GM19240 (cell line): ENCODE measurements around the gene PHF20.
"Not testable (repeated sequence)": the region's sequence is repeated elsewhere in the genome, so short reads cannot be mapped to it uniquely, and the experiment has no call there.

ENCODE experiments used
- DNase-seq: peaks from one replicate; pipeline ENCODE4 v3.0.0; 2011; ENCODE audit warnings: low spot score; ENCODE audit not compliant: insufficient read length

Gene PHF20

DNA sequence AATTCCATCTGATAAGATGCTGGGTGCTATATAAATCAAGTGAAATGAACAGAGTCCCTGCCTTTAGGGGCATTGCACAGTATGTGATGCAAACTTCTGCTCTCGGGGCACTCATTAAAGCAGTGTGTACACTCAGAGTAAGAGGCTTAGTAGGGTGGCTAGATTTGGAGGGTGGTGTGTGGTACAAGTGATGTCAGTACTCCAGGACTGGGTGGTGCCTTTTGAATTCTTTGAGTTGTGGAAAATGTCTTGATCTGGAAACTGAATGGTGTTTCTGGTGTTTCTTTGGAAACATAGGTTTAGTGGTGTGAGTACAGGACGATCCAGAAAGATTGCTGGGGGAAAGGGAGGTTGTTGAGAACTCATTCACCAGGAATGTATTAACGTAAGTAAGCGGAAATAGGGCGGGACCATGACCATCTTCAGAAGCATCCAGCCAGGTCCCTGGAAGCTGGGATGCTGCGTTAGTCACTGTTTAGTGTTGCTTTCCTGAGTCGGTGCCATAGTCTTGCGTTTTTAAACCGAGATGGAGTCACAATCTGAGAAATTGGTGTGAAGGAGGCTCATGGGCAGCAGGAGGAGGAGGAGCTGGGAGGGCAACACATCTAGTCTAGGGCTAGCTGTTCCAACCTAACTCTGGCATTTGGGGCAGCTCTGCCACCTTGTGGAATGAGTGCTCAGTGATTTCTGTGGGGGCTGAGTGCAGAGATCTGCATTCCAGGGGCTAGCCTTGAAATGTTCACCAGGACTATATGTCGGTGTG lies 112.1 kb downstream of the PHF20 start:
- peak; percentile 41 for DNase-seq

DNA sequence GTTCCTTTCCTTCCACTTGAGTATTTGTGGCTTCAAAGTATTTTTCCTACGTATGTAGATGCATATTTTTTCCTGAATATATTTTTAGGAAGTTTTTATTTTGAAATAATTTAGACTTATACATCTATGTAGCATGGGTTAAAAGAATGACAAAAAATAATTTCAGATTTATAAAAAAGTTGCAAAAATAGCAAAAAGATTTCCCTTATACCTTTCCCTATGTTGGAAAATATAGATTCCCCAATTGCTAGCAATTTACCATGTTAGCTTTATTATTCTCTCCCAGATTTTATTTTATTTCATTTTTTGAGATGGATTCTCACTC lies 112.7 kb downstream of the PHF20 start:
- DNase-seq: no peak

DNA sequence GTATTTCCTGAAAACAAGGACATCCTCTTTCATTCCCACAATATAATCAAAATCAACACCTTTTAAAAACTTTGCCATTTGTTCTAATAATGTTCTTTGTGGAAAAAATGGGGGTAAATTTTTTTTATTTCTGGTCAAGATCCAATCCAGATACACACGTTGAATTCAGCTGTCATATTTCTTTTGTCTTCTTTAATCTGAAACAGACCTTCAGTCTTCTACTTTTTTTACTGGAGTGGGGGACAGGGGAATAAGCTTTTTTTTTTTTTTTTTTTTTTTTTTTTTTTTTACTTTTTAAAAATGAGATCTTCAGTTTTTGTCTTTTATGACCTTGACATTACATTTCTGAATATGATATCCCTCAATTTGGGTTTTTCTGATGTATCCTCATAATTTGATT lies 113.4 kb downstream of the PHF20 start:
- no peak for DNase-seq

DNA sequence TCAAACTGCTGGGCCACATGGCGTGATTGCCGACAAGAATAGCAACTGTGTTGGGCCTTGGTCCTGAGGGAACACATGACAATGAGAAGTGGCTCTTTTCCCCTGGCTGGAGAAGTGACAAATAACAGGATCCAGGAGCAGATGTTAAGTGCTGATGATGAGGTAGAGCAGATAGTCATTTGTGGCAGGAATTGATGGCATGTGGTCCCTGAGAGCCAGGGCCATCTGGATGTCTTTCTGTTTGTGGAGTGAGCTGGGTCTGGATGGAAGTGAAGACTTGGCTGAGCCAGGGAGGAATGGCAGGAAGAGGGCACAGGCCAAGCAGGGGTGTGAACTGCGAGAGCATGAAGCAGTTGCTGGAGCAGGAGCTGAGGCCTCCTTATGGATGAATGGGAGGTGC lies 114.7 kb downstream of the PHF20 start:
- DNase-seq: no peak

DNA sequence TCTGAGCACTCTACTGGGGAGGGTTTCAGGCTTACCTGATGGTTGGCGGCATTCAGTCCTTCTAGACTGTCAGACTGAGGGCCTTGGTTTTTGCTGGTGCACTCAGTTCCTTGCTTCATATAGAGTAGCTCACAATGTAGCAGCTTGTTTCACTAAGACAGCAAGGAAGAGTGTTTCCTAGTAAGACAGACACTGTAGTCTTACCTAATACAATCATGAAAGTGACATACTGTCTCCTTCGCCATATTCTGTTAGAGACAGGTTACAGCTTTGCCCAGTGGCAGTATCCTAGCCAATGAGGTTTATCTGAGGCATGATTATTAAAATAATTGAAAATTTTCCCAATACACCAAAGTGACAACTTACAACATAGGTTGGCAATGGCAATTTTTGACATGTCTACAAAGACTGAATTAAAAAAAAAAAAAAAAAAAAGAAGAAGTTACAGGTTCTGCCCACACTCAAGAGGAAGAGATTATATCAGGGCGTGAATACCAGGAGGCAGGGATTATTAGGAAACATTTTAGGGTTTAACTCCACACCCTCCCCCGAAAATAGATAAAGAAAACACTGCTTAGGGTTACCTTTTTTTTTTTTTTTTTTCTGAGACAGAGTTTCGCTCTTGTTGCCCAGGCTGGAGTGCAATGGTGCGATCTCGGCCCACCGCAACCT lies 115.7 kb downstream of the PHF20 start:
- DNase-seq: no peak

DNA sequence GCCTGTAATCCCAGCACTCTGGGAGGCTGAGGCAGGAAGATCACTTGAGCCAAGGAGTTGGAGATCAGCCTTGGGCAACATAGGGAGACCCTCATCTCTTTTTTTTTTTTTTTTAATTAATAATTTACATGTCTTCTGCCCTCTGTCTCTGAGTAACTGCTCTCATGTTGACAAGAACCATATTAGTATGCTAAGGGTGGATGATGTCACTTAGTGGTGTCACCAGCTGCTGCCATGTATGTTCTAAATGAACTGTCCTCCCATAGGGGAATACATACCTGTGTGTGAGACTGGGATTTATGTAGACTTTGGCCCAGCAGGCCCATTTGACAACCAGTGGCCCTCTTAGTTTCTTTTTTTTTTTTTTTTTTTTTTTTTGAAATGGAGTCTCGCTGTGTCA lies 116.8 kb downstream of the PHF20 start:
- DNase-seq: no peak

DNA sequence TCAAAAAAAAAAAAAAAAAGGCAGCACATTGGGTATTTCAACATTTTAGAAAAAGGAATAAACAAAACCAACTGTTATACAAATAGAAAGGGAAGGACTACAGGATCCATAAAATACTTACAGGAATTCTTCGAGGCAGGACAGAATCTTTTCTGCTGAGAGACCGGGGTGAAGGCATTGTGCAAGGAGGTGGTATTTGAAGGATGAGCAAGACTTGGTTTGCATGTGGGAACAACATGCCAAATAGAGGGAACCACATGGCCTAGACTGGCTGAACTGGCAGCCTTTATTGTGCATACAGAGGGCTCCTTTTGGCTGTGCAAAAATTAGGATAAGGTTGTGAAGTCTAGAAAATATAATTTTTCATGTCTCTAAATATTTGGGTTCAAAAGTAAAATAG lies 119.6 kb downstream of the PHF20 start:
- DNase-seq: no peak

DNA sequence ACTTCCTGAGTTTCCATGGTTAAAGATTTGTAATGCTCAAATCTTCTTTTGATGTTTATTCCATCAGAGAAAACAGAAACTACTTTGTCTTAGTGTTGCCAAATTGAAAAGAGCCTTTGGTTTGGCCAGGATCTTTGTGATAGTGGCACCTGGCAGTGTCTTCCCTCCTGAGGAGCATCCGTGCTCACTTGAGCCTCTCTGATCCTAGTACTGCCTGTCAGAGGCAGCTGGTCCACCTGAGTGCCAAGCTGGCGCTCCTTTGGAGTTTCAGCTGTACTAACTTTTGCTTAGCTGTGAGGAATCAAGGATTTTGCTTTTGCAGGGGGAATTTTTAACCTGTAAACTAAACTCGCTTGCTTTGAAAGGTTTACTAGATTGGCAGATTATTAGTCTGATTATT lies 121.1 kb downstream of the PHF20 start:
- no peak for DNase-seq

DNA sequence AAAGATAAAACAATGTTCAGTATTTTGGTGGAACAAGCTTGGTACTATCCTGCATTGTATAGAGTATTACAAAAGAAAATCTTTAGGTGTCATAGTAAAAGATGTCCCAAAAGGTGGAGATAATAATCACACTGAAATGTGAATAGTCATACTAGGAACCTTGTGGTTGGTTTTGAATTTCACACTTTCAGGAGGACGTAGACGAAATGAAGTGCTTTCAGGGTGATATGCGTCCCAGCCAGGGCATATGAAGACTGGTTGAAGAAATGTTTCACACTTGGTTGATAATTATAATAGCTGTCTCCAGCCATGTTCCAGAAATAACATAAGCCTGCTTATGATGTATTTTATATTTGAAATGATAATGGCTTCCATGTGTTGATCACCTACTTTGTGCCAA lies 122.1 kb downstream of the PHF20 start:
- DNase-seq: peak; percentile 9

DNA sequence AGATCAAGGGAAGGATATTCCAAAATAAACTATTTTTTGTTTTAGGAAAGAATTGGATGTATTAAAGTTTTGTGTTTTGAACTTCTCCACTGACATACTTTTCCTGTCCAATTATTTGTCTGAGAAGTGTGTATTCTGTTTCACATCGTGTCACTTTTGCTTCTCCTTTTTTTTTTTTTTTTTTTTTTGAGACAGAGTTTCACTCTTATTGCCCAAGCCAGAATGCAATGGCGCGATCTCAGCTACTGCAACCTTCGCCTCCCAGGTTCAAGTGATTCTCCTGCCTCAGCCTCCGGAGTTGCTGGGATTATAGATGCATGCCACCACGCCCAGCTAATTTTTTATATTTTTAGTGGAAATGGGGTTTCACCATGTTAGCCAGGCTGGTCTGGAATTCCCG lies 123.7 kb downstream of the PHF20 start:
- DNase-seq: not testable (repeated sequence)

DNA sequence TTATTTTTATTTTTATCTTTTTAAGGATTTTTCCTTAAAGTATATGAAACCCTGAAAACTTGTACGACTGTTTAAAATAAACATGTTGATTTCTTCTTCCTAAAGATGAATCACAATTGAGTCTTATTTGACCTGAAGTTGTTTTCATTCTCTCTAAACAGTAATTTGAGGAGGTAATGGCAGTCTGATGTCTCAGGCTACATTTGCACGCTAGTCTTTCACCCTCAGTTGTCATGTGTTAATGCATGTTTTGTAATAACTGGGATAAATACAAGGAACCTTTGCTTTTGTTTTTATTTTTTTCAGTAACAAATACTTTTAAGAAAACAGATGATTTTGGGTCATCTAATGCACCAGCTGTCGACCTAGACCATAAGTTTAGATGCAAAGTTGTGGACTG lies 127.2 kb downstream of the PHF20 start:
- DNase-seq: no peak

DNA sequence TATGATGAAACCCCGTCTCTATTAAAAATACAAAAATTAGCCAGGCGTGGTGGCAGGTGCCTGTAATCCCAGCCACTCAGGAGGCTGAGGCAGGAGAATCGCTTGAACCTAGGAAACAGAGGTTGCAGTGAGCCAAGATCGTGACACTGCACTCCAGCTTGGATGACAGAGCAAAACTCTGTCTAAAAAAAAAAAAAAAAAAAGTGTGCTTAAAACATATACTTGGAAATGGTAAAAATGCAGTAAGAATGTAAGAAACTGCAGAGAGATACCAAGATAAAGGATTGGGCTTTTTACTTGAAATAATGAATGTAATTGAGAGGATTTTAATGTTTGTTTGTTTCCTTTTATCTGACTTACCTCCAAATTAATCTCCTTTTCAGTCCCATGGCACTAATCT lies 129.4 kb downstream of the PHF20 start:
- DNase-seq: not testable (repeated sequence)

DNA sequence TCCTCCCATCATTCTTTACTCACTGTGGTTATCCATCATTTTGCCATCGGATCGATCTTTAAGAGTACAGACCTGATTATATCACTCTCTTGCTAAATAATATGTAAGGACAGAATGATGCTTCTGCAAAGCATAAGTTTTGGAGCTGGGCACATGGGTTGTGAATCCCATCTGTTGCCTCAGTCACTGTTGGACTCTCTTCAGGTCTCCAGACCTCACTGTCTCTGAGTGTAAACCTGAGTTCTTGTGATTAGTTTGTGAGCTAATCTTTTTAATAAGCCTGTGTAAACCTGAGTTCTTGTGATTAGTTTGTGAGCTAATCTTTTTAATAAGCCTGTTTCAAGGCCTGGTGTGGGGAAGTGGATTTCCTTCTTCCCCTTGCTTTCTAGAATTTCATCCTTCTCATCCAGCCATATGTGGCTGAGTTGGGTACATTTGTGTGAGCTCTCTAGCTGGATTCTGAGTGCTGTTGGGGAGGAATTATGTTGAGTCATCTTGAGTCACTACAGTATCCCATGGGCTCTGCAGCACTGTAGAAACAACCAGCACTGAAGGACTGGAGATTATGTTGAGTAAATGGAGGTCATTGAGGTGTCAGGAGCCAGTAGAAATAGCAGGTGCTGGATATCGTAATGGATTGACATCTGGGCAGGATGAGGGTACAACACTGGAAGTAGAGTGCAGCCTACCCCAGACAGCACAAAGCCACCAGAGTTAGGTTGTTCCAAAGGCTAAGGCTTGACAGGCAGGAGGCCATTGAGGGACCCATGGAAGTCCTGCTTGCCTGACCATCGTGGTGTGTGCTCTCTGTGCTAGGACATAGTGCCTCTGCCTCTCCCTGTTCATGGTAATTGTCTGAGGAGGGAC lies 130.1 kb downstream of the PHF20 start:
- no peak for DNase-seq

DNA sequence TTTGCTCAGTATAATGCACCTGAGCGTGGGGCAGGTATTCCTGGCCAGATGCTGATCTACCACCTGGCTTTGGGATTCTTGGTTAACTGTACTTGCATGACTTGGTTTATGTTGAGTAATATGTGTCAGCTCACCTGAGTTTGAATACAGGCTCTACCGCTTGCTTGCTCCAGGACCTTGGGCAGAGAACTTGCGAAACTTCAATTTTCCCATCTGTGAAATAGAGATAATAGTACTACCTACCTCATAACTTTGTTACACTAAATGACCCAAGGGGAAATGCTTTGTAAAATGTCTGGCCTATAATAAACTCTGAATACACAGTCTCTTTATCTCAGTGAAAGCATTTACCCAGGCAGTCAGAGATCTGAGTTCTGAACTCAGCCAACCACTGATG lies 130.7 kb downstream of the PHF20 start:
- DNase-seq: no peak

DNA sequence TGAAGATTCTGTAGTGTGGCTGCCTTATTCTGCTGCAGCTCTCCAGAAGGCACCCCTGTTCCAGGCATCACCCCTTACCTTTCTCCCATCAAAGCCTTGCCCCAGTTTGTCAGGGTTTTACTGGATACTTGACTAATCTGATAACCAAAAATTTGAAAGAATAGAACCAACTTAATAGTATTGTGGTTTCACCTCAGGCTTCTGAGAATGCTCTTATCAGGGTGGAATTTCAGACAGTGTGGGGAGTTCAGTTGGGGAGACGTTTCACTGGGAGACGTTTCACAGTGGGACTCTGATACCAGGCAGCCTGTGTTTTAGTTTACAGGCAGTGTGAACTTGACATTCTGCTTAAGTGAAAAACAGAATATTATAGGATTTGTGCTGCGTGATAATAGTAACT lies 132.0 kb downstream of the PHF20 start:
- DNase-seq: no peak

DNA sequence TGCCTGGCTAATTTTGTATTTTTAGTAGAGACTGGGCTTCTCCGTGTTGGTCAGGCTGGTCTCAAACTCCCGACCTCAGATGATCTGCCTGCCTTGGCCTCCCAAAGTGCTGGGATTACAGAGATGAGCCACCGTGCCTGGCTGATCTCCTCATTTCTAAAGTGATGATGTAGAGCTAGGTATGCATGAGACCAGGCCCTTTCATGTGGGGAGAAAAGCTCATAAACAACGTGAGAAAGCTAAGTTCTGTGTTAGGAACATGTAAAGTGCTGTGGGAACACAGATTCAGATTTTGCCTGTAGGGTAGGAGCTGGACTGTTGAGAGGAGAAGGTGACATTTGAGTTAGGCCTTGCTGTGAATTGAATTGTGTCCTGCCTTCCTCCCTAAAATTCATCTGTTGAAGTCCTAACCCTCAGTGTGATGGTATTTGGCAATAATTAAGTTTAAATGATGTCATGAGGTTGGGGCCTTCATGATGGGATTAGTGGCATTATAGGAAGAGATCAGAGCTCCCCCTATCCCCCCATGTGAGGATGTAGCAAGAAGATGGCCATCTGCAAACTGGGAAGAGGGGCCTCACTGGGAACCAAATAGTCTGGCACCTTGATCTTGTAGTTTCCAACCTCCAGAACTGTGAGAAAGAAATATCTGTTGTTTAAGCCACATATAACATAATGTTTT lies 133.3 kb downstream of the PHF20 start:
- no peak for DNase-seq

DNA sequence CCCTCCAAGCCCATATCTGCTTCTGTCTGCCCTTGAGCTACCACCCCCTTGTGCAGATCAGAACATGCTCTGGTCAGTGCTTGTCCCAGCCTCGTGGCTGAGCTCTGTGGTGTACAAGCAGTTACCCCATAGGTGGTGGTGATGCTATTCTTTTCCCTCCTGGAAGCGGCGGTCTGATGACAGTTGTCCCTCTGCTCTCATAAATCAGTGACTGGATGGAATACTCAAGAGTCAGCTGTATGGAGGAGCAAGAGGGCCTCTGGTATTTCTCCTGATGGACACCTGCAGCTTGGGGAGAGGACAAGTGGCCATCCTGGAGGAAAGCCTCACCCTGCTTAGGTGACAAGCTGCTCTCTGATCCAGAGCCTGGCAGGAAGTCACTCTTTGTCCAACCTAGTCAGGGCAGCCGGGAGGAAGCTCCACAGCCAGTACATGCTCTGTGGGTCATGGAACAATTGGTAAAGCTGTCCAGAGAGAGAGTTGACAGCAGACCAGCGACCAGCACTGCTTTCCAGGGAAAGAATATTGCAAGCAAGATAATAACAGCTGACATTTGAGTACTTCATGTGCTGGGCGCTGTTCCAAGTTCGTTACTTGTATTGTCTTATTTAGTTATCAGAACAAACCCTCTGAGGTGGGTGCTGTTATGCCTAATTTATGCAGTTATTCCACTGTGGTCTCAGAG lies 135.3 kb downstream of the PHF20 start:
- DNase-seq: no peak

DNA sequence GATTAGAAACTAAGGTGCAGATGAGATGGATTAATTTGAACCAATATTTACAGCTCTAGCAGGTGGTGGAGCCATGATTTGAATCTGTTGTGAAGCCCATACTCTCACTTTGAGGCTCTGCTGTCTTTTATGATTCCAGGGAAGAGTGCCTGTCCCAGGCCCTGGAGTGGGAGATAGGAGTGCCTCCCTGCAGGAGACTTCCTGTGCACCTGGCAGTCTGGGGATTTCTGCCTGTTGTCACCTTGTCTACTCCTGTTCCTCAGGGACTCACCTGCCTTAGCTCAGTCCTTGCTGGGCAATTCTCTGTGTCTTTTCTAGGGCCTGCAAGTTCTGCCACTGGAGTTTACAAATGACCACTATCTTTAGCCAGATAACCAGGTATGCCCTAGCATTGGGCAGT lies 136.2 kb downstream of the PHF20 start:
- no peak for DNase-seq

DNA sequence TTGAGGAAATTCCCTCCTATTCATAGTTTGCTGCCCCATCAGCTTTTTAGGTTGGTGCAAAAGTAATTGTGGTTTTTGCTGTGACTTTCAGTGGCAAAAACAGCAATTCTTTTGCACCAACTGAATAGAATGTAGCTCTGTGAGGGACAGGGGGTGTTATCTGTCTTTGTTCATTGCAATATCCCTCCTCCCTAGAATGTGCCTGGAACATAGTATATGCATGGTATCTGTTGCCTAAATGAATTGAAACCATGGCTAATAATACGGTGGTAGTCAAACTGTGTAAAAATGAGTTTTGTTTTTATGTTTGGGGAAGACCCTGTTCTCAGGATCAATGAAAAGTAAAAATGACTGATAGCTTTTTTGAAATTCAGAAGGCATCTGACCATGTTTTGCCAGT lies 137.4 kb downstream of the PHF20 start:
- no peak for DNase-seq

DNA sequence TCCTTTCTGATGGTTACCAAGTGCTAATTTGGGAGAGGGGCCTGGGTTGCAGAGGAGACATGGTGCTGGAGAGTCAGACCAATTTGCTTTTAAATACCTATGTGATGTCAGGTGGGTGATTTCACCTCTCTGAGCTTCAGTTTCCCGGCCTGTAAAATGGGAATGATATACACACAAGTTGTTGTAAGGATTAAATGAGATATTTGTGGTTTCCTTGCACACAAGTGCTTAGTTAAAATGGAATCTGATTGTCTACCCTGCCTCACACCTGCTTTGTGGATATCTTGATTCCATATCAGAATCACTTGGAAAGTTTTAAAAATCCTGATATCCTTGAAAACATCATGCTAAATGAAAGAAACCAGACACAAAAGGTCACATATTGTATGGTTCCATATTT lies 138.0 kb downstream of the PHF20 start:
- DNase-seq: no peak

DNA sequence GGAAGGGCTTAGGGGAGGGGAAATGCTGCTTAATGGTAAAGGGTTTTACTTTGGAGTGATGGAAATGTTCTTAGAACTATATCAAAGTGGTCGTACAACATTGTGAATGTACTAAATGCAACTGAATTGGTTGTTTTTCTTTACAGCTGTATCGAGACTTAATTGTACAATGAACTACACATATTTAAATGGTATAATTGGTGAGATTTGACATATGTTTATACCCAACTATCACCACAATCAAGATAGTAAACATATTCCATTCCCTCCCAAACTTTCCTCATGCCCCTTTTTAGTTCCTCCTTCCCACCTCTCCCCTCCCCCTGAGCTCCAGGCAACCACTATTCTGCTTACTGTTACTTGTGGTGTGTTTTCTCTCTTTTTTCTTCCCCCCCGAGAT lies 138.4 kb downstream of the PHF20 start:
- no peak for DNase-seq
